Thoracic aorta (tissue), 2 donors: Measurements from ENCODE around the gene KIRREL2. TPM values are rescaled to one million over a fixed set of nuclear protein-coding genes. Genes with fewer than 3 reads are reported as not detected.

Experiments used
- ATAC-seq: fragments of 150-250 bp; one replicate; pipeline ENCODE4 v1.8.0; 2017; ENCODE audit warnings: low read depth; ENCODE audit not compliant: insufficient number of reproducible peaks, low FRiP score
- DNase-seq: peaks from one replicate; pipeline ENCODE4 v3.0.0-alpha.2; 2020; ENCODE audit warnings: low spot score
- H3K27ac ChIP-seq, 2 donors: fragments of 200-600 bp; sonication (generic); 1 replicate in 1 of 2; 2 replicates in 1 of 2; pipeline ENCODE4 v1.5.1; 2016; ENCODE audit warnings: mild to moderate bottlenecking in 2 of 2, moderate library complexity in 2 of 2
- H3K27me3 ChIP-seq: fragments of 200-600 bp; sonication (generic); replicated peaks from 2 replicates; pipeline ENCODE4 v1.6.0; 2016; ENCODE audit warnings: mild to moderate bottlenecking; ENCODE audit not compliant: insufficient read depth
- H3K36me3 ChIP-seq: fragments of 200-600 bp; sonication (generic); one replicate; pipeline ENCODE4 v1.5.1; 2016
- H3K4me1 ChIP-seq, 2 donors: fragments of 200-600 bp; sonication (generic); 1 replicate in 1 of 2; 2 replicates in 1 of 2; pipeline versions ENCODE4 v1.5.1 to v1.6.0; 2016; ENCODE audit warnings: low read depth in 2 of 2, mild to moderate bottlenecking in 1 of 2; ENCODE audit not compliant: control insufficient read depth in 1 of 2
- H3K4me3 ChIP-seq: fragments of 200-600 bp; sonication (generic); 2 replicates; pipeline ENCODE4 v1.5.1; 2016; ENCODE audit warnings: mild to moderate bottlenecking
- H3K9me3 ChIP-seq: fragments of 200-600 bp; sonication (generic); 2 replicates; pipeline ENCODE4 v1.5.1; 2016
- total RNA-seq, 2 donors: library from RNA; depleted of rRNA; stranded (reverse); fragments of >200 nt; gene quantifications; one replicate each; pipeline versions ENCODE4 v1.1.0 to v1.2.3, GENCODE V29; 2016
- TF ChIP-seq, protein P1 (sequence below): fragments of 200-600 bp; sonication (generic); IDR thresholded peaks from one replicate; pipeline ENCODE4 v1.5.1; 2019; ENCODE audit warnings: antibody characterized with exemption

KIRREL2 gene
- total RNA-seq, 2 donors from 2014 or later: 0.92 TPM; not detected in 1

DNA sequence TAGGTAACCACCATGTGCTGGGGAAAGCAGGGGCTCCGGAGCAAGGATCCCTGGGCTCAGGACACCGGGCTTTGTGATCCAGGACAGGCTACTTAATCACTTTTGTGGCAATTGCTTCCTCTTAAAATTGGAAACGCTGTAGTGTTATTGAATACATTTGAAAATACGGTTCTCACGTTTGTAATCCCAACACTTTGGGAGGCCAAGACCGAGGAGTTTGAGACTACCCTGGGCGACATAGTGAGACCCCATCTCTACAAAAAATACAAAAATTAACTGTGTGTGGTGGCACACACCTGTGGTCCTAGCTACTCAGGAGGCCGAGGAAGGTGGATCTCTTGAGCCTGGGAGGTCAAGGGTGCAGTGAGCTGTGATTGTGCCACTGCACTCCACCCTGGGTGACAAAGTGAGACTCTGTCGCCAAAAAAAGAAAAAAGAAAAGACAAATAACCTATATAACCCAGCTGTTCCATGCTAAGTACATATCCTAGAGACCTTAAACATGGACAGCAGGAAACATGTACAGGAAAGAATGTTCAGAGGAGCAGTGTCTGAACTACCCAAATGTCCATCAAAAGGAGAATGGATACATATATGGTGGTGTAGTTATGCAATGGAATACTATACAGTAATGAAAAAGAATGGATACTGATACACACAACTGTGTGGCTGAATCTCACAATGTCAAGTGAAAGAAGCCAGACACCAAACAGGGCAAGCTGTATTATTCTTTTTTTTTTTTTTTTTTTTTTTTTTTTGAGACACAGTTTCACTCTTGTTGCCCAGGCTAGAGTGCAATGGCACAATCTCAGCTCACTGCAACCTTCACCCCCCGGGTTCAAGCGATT lies 43.4 kb upstream of the KIRREL2 start:
- Histone ChIP-seq H3K4me3 (no peak overlapping the region), H3K9me3 (no peaks in the 10 kb centered on the region), H3K36me3 (no peaks in the 10 kb centered on the region), H3K27ac (no peak overlapping the region), H3K27me3 (no peaks in the 10 kb centered on the region), H3K4me1 (no peaks in the 10 kb centered on the region)
- ATAC-seq (no peak), DNase-seq (no peak)
- TF ChIP-seq, protein P1, sequence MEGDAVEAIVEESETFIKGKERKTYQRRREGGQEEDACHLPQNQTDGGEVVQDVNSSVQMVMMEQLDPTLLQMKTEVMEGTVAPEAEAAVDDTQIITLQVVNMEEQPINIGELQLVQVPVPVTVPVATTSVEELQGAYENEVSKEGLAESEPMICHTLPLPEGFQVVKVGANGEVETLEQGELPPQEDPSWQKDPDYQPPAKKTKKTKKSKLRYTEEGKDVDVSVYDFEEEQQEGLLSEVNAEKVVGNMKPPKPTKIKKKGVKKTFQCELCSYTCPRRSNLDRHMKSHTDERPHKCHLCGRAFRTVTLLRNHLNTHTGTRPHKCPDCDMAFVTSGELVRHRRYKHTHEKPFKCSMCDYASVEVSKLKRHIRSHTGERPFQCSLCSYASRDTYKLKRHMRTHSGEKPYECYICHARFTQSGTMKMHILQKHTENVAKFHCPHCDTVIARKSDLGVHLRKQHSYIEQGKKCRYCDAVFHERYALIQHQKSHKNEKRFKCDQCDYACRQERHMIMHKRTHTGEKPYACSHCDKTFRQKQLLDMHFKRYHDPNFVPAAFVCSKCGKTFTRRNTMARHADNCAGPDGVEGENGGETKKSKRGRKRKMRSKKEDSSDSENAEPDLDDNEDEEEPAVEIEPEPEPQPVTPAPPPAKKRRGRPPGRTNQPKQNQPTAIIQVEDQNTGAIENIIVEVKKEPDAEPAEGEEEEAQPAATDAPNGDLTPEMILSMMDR: no peak

DNA sequence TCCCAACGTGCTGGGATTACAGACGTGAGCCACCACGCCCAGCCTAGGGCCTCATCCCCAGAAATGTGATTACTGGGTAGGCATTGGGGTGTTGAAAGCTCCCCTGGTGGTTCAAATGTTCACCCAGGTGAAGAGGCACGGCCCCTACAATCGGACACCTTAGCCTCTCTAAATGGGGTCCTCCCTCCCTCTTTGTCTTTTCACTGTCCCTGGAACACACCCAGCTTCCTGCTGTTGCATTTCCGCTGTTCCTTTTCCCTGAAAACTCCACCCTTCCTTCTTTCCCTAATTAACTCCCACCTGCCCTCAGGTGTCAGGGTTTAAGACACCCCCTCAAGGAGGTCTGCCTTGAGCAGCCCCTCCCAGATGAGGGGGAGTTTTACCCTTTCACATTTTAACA lies 40.4 kb upstream of the KIRREL2 start:
- H3K36me3 ChIP-seq: no peaks in the 10 kb centered on the region
- H3K4me3 ChIP-seq: no peak overlapping the region
- H3K27ac ChIP-seq: no peak overlapping the region
- DNase-seq (no peak), ATAC-seq (no peak)
- no peaks in the 10 kb centered on the region for H3K4me1 ChIP-seq
- no peaks in the 10 kb centered on the region for H3K27me3 ChIP-seq
- no peaks in the 10 kb centered on the region for H3K9me3 ChIP-seq
- TF ChIP-seq, protein P1: no peak

DNA sequence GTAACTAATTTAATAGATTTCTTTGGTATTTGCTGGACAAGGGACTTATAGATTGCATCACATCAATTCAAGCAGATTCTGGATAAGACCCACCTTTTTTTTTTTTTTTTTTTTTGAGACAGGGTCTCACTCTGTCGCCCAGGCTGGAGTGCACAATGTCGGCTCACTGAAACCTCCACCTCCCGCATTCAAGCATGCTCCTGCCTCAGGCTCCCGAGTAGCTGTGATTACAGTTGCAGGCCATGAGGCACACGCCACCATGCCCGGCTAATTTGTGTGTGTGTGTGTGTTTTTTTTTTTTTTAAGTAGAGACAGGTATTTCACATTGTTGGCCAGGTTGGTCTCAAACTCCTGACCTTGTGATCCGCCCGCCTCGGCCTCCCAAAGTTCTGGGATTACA lies 39.9 kb upstream of the KIRREL2 start:
- Histone ChIP-seq H3K4me1 (no peaks in the 10 kb centered on the region), H3K4me3 (no peak overlapping the region), H3K36me3 (no peaks in the 10 kb centered on the region), H3K27ac (no peak overlapping the region), H3K9me3 (no peaks in the 10 kb centered on the region), H3K27me3 (no peaks in the 10 kb centered on the region)
- no peak for ATAC-seq
- DNase-seq: no peak
- TF ChIP-seq, protein P1: no peak

DNA sequence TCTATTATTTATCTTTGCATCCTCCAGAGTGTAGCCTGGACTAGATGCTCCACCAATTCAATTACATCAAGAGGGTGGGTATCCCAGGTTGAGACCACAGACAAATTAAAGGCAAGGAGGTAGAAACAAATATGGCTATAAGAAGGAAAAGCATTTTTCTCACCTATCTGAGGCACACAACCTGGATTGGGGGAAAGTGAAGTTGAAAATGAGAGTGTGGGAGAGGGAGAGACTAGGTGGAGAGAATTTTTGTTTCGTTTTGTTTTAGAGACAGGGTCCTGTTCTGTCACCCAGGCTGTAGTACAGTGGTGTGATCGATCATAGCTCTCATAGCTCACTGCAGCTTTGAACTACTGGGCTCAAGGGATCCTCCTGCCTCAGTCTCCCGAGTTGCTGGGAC lies 38.3 kb upstream of the KIRREL2 start:
- H3K9me3 ChIP-seq: no peaks in the 10 kb centered on the region
- H3K4me1 ChIP-seq: no peaks in the 10 kb centered on the region
- H3K36me3 ChIP-seq: no peaks in the 10 kb centered on the region
- no peak overlapping the region for H3K27ac ChIP-seq
- no peaks in the 10 kb centered on the region for H3K27me3 ChIP-seq
- ATAC-seq: no peak
- H3K4me3 ChIP-seq: no peak overlapping the region
- TF ChIP-seq, protein P1: no peak
- DNase-seq: no peak

DNA sequence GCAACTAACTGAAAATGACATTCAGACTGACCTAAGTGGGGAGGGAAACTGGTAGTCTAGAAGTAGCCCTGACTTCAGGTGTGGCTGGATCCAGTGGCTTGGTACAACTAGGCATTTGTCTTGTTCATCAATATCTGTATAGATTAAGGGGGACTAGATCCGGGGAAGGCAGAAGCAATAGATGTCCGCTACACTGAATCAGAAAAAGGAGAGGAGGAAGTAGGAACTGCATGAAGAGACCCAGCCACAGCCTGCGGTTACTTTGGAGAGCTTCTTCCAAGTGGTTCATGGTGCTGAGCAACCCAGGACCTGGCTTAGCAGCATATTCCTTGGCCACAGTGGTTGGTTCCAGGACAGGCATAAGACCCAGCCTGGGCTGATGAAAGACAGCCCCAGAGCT lies 34.1 kb upstream of the KIRREL2 start:
- TF ChIP-seq, protein P1: no peak
- no peaks in the 10 kb centered on the region for H3K36me3 ChIP-seq
- no peaks in the 10 kb centered on the region for H3K9me3 ChIP-seq
- ATAC-seq: no peak
- DNase-seq: no peak
- H3K4me1 ChIP-seq: no peaks in the 10 kb centered on the region
- no peaks in the 10 kb centered on the region for H3K27me3 ChIP-seq
- H3K27ac ChIP-seq: no peak overlapping the region
- no peak overlapping the region for H3K4me3 ChIP-seq
